Heart left ventricle (tissue), 13 donors: ENCODE data around the gene ADGRB3.

Experiments
- CTCF ChIP-seq, 12 donors: fragments of 200-600 bp; sonication (generic) in 4 of 12; IDR thresholded peaks; one replicate each; pipeline versions ENCODE4 v1.5.0 to v1.8.0; 2018 to 2022; ENCODE audit warnings: antibody characterized with exemption in 12 of 12, mild to moderate bottlenecking in 5 of 12
- POLR2A ChIP-seq, 2 donors: fragments of 450-650 bp; IDR thresholded peaks; one replicate each; pipeline ENCODE4 v1.6.1; 2017; ENCODE audit warnings: antibody characterized with exemption in 2 of 2, mild to moderate bottlenecking in 2 of 2, moderate library complexity in 2 of 2
- donor health status: ischemic (EF 13 %, LVEDD 7.1; RV severe dilation, severe dysfunction).
- donor health status: DM: no; HTN: yes; CAD: no.
- donor health status: DM: no; HTN: no; CAD: no.
- donor health status: ischemic (EF 25% LVEDD 6.9; RV normal size, moderate dysfunction).
- donor health status: ischemic (EF 25% LVEDD 5.7; RV mildly dilated, moderate dysfunction).
- donor health status: ischemic (EF 35%, LVEDD 5.7; RV mildly dilated, moderate dysfunction).
- donor health status: nonischemic (EF 11% LVEDD 7.7; RV severe dilation, severe dysfunction).
- donor health status: DM: yes; HTN: yes; CAD: no.
- donor health status: PGD.
- donor health status: ischemic (EF 29% LVEDD 5.4; RV normal size, mild dysfunction).
- donor health status: nonischemic (EF 23%, LVEDD 6.1; RV moderate dilation, normal function).

- TF ChIP-seq POLR2A (IDR thresholded peaks at IDR 0.05) (no peak), CTCF (IDR thresholded peaks at IDR 0.05) (no peak)
Observed at GRCh38 chr6:68852791-68853190, 217.7 kb downstream of the ADGRB3 start.
